ENCODE results near the gene TRIM41.

TRIM41 gene

GRCh38 chr5:181233801-181234454 is 10.8 kb downstream of the TRIM41 start:
- no peak for TF ChIP-seq CTCF (IDR thresholded peaks at IDR 0.05; ENCODE audit: control insufficient read depth, extremely low read depth, insufficient read depth)
- no peak overlapping the region for H3K4me3 ChIP-seq (ENCODE audit: low read depth, low read length)
- DNase-seq (ENCODE audit: low read depth) = no peak

GRCh38 chr5:181234455-181235306 is 11.6 kb downstream of the TRIM41 start:
- no peak for TF ChIP-seq CTCF (IDR thresholded peaks at IDR 0.05; ENCODE audit: control insufficient read depth, extremely low read depth, insufficient read depth)
- no peak overlapping the region for H3K4me3 ChIP-seq (ENCODE audit: low read depth, low read length)
- DNase-seq (ENCODE audit: low read depth) = no peak

- DNase-seq (ENCODE audit: low read depth) = no peak
- TF ChIP-seq CTCF (IDR thresholded peaks at IDR 0.05; ENCODE audit: control insufficient read depth, extremely low read depth, insufficient read depth) = no peak
Observed at GRCh38 chr5:181235323-181235688, 12.2 kb downstream of the TRIM41 start.

GRCh38 chr5:181235689-181236366 is 12.7 kb downstream of the TRIM41 start:
- TF ChIP-seq CTCF (IDR thresholded peaks at IDR 0.05; ENCODE audit: control insufficient read depth, extremely low read depth, insufficient read depth) = no peak
- no peak overlapping the region for H3K4me3 ChIP-seq (ENCODE audit: low read depth, low read length)

More at GRCh38 chr5:181235323-181235688, 12.2 kb downstream of the TRIM41 start:
- H3K4me3 ChIP-seq (ENCODE audit: low read depth, low read length) = no peak overlapping the region

GRCh38 chr5:181236471-181236870 is 13.4 kb downstream of the TRIM41 start:
- no peak for DNase-seq (ENCODE audit: low read depth)
- TF ChIP-seq CTCF (IDR thresholded peaks at IDR 0.05; ENCODE audit: control insufficient read depth, extremely low read depth, insufficient read depth) = no peak
- no peak overlapping the region for H3K4me3 ChIP-seq (ENCODE audit: low read depth, low read length)

More at GRCh38 chr5:181235689-181236366, 12.7 kb downstream of the TRIM41 start:
- DNase-seq (ENCODE audit: low read depth) = no peak

GRCh38 chr5:181236954-181237641 is 14.0 kb downstream of the TRIM41 start:
- no peak for DNase-seq (ENCODE audit: low read depth)
- no peak for TF ChIP-seq CTCF (IDR thresholded peaks at IDR 0.05; ENCODE audit: control insufficient read depth, extremely low read depth, insufficient read depth)
- no peak overlapping the region for H3K4me3 ChIP-seq (ENCODE audit: low read depth, low read length)
